ENCODE data around the gene CRACR2B.

The CRACR2B gene

DNA sequence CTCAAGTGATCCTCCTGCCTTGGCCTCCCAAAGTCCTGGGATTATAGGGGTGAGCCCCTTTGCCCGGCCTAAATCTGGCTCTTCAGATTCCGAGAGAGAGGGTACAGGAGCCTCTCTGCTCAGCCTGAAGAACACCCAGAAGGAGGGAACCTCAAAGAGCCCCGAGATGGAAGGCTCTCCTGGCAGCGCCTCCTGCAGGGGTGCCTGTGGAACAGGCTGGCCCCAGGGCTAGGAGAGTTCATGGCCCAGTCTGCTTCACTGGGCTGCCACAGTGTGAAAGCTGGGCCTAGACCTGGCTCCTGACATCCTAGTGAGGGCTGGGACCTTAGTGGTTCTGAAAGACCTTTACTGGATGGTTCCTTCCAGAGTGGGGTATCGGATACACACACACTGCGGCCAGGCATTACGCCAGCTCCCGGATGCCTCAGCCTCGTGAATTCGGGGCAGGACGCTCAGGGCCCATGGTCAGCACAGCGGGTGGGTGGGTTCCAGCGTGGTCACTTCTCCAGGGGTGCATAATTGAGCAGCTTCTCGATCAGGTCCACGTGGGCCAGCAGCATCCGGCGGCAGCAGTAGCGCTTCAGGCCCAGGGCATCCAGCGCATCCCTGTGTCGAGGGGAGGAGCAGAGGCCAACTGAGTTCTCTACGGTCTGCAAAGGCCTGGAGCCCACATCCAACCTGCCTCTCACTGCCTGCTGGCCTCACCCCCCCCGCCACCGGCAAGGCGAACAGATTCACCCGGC lies 12.3 kb downstream of the CRACR2B start:
- no peak for DNase-seq

DNA sequence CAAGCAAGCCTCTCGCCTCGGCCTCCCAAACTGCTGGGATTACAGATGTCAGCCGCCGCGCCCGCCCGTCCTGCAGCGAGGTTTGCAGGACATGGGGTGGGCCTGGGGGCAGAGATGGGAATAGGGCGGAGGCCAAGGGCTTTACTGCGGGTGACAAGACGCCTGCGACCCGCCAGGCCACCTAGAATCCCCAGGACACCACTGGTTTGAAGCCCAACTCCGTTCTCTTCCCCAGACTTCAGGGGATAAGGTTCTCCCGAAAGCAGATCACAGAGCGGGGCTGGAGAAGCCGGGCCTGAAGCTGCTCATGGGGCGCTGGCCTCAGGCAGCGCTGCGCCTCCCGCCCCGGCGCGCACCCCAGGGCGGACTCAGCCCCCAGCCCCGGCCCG lies 14.3 kb downstream of the CRACR2B start:
- DNase-seq, result no peak

DNA sequence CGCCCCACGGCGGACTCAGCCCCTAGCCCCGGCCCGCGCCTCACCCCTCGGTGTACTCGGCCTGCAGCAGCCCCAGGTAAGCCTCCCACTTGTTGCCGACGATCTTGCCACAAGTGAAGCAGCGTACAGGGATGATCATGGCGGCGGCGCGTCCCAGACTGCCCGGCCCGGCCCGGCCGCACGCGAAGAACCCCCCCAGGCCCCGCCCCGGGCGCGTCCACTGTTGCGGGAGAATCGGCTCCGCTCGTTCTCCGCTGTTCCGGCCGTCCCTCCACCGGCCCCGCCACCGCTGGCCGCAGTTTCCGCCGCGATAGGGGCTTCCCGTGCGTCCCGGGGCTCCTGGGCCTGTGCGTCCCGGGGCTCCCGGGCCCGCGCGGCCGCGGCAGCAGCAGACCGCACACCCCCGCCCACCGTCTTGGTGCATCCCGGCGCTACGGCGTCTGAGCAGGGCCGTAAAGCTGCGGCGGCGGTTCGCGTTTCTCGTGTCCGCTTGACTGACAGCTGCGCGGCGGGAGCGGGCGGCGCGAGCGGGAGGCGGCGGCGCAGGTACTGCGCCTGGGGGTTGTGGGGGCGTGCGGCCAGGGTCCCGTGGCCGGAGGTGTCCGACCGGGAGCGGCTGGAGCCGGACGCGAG lies 14.8 kb downstream of the CRACR2B start, which contains the start of the genes POLR2L and TSPAN4:
POLR2L (minus strand) TSS at position 160 of the 633 bp plus-strand sequence; CDS start at position 139, 21 bp downstream.
TSPAN4 (plus strand) TSS at position 483 of the 633 bp plus-strand sequence. CDS start 7,453 bp downstream, outside the sequence.
- peak; percentile 86 for DNase-seq

DNA sequence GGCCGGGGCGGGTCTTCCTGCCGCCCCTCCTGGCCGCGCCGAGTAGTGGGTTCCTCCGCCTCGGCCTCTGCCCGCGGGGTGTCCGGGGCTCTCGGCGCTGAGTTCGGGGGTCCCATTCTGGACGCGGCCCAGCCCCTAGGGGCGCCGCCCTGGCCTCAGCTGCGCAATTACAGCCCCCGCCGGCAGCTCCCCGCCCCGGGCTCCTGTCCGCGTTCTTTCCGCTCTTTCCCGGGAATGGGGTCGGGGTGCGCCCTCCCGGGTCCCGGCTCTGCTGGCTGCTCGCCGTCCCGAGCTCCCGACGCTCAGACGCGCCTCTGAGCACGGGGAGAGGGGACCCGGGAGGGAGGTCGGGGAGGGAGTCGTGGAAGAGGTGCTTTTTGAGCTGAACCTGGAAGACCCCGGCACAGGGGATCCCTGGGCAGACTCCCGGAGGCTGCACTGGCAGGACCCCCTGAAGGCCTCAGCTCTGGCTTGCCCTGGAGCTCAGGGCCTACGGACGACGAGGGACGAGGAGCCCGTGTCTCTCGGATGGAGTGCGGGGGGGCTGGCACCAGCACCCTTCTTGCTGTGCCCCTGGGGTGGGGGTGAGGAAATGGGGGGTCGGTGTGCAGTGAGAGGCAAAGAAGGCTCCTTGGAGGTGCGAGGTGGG lies 15.5 kb downstream of the CRACR2B start:
- DNase-seq, result no peak

DNA sequence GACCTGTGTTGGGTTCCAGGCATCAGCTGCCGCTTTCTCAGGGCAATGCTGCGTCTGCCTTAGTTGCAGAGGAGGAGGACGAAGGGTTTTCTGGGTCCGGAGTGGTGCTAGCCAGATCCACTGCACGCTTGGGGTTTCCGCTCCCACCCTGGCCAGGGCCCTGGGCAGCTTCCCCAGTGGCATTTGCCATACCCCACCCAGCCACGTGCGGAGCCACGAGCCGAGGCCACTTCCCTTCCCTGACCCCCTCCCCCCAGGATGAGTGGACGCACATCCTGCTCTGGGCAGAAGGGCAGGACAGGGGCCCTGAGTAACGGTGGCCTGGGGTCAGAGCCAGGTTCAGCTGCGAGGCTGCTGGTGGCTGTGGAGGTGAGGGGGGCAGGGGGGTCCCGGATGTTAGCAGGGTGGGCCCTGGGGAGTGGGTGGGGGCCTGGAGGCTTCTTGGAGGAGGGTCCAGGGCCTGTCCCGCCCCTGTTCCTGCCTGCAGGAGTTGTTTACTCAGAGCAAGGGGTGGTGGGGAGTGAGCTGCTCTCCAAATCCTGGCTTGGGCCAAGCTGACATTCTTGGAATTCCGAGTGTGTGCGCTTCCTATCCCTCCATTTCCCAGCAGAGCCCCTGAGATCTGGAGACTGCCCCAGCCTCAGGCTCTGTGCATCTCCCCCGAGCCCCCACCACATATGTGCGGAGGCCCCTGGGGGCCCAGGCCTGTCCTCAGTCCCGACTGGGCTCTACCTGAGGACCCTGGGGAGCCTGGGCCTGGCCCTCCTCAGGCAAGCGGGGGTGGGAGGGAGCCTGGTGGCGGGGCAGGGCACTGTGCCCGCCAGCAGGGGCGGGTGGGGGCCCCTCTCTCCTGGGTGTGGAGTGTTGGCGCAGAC lies 16.3 kb downstream of the CRACR2B start:
- DNase-seq, result no peak

DNA sequence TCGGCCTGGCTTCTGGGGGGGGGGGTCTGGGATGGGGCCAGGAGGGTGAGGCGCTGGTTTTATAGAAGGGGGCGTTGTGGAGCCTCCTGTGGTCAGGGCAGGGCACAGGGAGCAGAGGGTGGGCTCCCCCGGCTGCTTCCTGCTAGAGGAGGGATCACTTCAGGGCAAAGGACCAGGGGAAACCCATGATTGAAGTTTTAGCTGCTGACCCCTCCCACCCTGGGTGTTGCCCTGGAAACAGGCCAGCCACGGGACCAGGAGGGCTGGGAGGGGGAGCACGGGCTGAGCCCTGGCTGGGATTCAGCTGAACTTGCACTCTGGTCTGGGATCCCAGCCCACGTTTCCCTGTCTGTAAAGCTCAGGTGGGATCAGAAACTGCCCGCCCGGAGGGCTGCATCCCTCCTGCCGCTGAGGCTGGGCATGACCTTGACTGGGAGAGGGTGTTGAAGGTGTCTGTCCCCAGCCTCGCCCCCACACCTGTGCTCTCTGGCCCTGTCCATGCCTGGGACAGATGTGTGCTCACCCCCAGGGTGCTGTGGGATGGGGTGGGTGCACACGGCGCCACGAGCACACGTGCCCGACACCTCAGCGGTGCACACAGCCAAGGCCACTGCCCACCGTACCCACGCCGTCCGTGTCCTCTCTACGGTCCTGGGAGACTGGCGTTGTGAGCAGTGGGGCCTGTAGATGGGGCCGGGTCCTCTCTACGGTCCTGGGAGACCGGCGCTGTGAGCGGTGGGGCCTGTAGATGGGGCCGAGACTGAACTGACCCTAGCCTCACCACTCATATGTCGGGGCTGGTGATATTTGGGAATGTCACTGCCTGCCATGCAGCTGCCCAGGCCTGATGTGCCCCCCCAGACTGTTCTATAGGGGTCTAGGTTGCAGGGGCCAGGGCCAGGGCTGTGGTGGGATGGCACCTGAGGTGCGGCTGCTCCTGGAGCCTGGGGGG lies 17.2 kb downstream of the CRACR2B start:
- DNase-seq, result no peak

DNA sequence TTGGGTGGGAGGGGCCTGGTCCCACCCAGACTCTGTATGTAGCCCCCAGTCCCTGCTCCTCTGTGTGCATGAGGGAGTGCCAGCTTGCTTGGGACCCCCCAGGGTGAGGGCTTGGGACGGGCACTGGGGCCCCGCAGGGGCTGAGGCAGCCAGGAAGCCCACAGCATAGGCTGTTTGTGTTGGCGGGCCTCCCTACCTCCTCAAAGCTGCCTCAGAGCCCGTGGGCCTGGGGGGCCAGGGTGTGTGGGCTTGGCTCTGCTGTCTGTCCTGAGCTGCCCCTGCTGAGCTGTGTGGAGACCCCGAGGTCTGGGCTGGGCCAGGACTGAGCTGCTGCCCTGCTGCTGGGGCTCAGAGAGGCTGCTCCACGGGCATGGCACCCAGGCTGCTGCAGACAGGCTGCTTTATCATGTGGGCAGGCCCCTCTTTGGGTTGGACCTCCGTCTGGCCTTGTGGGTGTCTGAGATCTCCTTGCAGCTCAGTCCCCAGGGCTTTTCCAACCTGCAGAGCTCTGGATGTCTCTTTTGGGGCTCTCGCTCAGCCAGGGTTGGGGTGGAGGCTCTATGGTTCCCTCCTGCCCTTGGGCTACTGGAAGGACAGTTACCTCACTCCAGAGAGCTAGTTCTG lies 18.3 kb downstream of the CRACR2B start:
- no peak for DNase-seq

DNA sequence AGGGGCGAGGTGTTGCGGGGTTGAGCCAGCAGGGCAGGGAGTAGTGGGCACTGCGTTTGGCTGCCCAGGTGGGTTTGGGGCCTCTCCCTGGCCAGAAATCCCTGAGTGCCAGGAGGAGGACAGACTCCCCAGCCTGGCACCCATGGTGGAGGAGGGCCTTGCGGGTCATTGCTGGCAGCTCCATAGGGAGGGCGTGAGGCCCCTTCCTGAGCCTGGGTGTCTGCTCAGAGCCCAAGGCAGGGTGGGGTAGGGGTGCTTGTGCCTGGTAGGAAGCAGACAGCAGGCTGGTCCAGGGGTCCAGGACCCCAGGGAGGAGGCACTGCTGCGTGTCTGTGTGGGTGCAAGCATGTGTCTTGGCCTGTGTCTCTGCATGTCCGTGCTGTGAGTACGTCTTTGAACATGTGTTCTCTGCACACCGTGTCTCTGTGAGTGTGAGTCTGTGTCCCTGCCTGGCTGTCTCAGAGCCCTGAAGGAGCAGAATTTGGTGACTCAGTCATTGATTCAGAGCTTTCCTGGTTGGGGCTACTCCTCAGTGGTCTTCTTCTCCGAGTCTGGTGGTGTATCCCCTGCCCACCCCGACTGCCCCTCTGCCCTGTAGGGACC lies 18.9 kb downstream of the CRACR2B start:
- DNase-seq, result no peak

DNA sequence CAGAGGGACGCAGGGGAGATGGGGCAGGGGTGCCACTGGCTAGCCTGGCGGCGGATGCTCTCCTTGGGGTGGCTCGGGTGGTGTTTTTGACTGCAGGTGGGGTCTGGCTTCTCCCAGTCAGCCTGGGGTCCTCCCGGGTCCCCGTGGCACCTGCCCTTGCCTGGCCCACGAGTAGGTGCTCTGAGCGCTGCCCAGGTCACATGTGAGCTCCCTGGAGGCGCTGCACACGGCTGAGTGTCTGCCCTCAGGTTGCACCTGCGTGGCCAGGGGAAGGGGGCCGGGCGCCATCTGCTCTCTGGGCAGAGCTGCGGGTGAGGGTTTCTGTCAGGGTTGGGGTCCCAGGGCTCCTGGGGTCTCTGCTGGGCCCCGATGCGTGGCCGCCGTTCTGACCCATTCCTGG lies 20.2 kb downstream of the CRACR2B start:
- no peak for DNase-seq

DNA sequence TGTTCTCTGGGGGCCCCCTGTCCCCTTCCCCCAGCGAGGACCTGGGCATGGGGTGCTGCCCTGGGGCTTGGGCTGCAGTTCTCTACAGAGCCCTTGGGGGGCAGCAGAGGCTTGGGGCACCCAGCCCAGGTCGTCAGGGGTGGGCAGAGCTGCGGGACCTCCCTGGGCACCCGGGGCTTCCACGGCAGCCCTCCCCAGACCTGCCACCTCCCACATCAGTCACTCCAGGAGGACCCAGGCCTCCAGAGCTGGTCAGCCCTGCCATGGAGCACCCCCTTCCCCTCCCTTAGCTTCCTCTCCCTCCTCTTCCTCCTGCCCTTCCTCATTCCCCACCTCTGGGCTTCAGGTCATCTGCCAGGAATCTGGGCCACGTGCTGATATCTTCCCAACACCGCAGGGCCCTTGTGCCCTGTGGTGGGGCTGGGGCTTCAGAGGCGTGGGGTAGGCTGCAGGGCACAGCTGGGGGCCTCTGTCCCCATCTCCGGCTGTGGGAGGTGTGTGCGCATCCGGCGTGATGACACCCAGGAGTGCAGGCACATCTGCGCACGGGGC lies 20.7 kb downstream of the CRACR2B start:
- DNase-seq, result peak; percentile 56

DNA sequence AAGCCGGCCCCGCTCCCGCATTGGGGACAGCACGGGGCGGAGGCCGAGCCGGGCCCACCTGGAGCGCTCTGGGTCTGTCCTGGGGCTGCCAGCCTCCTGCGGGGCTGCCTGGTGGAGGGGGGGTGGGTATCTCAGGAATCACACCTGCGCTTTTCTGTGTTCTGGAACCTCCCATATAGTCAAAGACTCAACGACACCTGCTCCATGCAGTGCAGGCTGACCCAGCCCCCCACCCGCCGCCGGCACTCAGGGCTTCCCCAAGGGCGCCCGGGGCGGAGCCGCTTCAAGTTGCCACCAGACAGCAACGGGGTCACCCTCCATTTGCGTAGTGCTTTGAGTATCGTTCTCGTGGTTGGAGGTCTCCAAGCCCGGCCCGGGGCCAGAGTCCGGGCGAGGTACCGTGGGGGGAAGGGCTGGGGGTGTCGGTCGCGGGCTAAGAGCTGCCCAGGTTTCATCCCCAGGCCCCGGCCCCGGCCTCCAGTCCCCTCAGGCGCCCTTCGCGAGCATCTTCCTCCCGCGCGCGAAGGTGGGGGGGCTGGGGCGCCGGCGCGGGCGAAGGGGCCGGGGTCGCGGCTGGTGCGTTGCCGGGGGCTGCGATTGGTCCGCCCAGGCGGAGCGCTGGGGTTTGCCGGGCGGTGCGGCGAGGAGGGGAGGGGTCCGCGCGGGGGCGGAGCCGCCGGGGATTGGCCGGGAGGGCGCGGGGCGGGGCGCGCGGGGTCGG lies 21.5 kb downstream of the CRACR2B start:
- DNase-seq, result no peak

DNA sequence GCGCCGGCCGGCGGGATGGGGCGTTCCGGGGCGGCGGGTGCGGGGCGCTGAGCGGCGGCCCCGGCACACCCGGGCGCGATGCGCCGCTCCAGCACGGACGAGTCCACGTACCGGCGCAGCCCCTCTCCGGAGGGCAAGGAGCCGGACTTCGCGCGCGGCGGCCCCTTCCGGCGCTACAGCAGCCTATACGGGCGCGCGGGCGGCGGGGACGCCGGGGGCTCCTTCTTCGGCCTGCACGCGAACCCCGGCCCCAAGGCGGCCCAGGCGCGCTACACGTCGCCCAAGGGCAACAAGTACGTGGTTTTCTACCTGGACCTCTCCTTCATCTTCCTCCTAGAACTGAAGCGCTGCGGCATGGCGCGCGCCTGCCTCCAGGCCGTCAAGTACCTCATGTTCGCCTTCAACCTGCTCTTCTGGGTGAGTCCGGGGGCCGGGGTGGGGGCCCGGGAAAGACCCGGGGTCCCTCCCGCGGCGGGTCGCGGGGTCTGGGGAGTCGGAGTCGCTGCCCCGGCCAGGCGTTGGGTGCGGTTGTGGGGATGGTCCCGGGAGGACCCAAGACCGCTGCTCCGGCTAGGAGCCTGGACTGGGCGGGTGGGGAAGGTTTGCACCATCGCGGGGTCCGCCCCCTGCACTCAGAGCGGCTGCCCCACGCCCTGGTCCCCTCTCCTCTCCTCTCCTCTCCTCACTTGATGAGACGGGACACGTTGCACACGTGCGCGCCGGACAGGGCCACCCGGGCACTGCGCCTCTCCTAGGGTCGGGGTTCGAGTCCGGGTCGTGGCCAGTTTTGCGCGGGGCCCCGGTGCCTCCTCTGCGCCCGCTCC lies 22.4 kb downstream of the CRACR2B start:
- DNase-seq, result no peak

DNA sequence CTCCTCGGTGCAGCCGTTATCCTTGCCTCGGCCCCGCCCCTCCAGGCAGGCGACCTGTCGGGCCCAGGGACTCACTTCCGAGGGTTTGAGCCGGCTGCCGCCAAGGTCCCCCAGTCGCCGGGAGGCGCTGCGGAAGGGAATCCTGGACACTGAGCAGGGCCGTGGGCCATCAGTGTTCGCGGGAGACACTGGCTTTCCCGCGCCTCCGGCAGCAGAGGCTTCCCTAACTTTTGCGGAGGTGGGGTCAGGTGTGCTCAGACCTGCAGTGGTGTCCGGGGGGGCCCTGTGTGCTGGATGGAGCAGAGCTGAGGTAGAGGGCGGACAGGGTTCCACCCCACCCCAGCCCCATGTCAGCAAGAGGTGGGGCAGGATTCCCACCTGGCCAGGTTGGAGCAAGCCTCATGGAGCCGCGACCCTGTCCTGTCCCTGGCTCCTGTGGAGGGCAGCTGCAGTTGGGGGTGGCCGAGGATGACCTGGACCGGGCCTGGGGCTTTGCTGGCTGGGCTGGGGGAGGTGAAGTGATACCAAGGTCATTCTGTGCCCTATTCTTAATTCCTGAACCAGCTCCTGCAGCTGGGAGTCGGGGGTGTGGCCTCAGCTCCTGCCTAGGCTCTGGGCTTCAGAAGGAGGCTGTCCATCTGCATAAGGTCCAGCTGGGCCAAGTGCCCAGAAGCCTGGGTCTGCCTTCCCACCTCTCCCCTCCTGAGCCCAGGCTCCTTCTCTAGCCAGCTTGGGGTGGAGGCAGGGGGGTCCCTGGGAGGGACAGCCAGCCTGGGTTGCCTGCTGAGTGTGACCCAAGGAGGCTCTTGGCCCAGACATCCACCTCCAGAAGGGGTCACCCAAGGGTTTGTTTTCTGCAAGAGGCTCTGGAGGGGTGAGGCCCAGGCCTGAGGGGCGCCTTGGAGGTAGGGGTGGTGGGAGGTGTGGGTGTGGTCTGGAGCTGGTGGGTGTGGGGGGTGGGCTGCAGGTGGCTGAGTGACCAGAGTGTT lies 23.4 kb downstream of the CRACR2B start:
- no peak for DNase-seq

DNA sequence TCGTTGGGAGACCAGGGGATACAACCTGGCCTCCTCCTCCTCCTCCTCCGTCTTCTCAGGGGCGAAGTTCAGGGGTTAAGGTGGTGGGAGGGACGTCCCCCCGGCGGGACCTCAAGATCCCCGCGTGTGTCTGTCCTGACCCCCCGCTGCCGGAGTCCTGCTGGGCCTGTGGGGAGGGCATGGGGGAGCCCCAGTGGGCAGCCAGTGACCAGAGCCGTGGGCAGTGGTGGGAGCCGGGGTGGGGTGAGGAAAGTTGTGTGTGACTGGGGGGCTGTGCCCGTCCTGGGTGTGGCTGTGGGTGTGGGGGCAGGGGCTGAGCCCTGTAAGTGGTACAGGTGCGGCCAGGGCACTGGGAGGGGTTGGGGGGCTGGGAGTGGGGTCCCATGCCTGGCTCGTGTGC lies 25.0 kb downstream of the CRACR2B start:
- DNase-seq, result no peak

DNA sequence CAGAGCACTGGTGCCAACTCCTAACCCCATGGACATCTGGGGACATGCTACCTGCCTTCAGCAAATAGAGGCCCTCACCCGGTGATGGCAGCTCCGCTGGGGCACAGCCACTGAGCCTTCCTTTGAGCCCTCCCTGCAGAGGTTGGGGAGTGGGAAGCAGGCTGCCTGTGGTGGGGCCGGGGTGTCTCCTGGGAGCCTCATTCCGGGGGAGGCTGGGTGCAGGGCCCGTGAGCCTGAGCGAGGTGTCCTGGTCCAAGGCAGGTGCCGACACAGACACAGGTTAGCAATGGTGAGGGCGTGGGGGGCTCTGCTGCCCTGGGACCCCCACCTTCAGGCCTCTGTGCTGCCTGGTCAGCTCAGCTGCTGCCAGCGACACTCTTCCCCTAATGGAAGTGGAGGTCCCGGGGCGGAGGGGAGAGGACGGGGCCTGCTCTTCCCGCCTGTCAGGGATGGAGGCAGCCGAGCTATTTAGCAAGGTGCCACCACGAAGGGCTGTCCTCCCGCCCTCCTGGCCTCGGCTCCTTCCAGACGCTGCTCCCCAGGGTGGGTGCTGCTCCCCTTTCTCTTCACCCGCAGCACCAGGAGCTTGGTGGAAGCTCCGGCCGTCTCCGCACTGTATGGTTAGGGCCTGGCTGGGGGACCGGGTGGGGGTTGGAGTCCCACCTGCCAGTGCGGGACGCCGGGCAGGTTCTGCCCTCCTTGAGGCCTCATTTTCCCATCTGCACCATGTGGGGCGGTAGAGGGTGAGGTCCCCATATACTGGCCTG lies 26.1 kb downstream of the CRACR2B start:
- DNase-seq, result no peak

DNA sequence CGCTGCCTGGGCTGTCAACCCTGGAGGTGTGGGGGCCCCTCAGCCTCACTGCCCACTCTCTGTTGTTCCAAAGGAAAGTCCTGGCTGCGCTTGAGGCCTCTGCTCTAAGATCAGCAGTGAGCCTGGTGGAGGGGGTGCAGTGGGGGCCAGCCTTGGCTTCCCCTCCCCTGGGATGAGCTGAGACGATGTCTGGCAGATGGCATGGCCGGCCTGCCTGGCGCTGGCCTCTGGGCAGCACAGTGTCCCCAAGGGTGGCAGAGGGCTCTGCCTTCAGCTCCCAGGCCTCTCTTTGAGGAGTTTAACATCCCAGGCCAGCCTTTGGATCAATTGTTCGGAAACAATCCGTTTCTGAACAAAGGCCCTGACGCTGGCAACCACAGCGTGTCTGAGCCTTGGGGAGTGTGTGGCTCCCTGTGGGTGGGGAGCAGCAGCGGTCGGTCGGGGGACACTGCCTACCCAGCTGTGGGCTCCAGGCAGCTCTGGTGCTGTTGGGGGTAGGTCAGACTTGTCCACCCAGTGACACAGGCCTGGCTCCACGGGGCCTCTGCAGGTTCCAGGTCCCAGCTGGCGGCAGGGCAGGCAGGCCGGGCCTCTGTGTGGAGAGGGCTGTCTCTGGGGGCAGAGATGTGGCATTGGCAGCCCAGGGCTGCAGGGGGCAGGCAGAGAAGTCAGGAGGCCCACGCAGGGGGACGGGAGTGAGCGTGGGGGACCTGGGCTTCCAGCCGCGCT lies 27.0 kb downstream of the CRACR2B start:
- no peak for DNase-seq
